Non-pigmented ciliary epithelial cell (primary cell): Measurements from ENCODE around the gene AGFG2.
"Not testable (repeated sequence)": the region's sequence is repeated elsewhere in the genome, so short reads cannot be mapped to it uniquely, and the experiment has no call there.

Source experiments
- DNase-seq: peaks from one replicate; pipeline ENCODE4 v3.0.0-alpha.2; 2010; ENCODE audit warnings: low read depth

The AGFG2 gene

GRCh38 chr7:100548446-100548845, 9.4 kb downstream of the AGFG2 start:
- DNase-seq: not testable (repeated sequence)

GRCh38 chr7:100552532-100552931, 13.5 kb downstream of the AGFG2 start:
- DNase-seq: no peak

- DNase-seq: no peak
These were observed 14.0 kb downstream of the AGFG2 start for GRCh38 chr7:100553032-100553431.

GRCh38 chr7:100555701-100556100, 16.7 kb downstream of the AGFG2 start:
- no peak for DNase-seq

GRCh38 chr7:100556541-100556940, 17.5 kb downstream of the AGFG2 start:
- DNase-seq: no peak

- DNase-seq: no peak
These were observed 20.1 kb downstream of the AGFG2 start for GRCh38 chr7:100559127-100559526.

GRCh38 chr7:100561491-100562194, 22.6 kb downstream of the AGFG2 start:
- DNase-seq: no peak

GRCh38 chr7:100562195-100563099, 23.4 kb downstream of the AGFG2 start:
- no peak for DNase-seq

GRCh38 chr7:100563100-100563564, 24.1 kb downstream of the AGFG2 start:
- DNase-seq: no peak

GRCh38 chr7:100563809-100564400, 24.9 kb downstream of the AGFG2 start:
- no peak for DNase-seq

GRCh38 chr7:100564405-100564804, 25.4 kb downstream of the AGFG2 start:
- DNase-seq: not testable (repeated sequence)

GRCh38 chr7:100565133-100565571, 26.1 kb downstream of the AGFG2 start:
- no peak for DNase-seq

- DNase-seq: no peak
These were observed 27.1 kb downstream of the AGFG2 start for GRCh38 chr7:100566018-100566531.

- DNase-seq: no peak
These were observed 28.2 kb downstream of the AGFG2 start for GRCh38 chr7:100567031-100567730.

GRCh38 chr7:100567751-100568175, 28.8 kb downstream of the AGFG2 start:
- no peak for DNase-seq

GRCh38 chr7:100568176-100568895, 29.3 kb downstream of the AGFG2 start:
- no peak for DNase-seq

GRCh38 chr7:100568896-100569844, 30.2 kb downstream of the AGFG2 start:
- DNase-seq: no peak

- DNase-seq: no peak
These were observed 32.2 kb downstream of the AGFG2 start for GRCh38 chr7:100570954-100571828.

GRCh38 chr7:100571829-100572116, 32.8 kb downstream of the AGFG2 start:
- DNase-seq: no peak
